ENCODE data around the gene THAP11. TPM values are rescaled to one million over a fixed set of nuclear protein-coding genes. Genes with fewer than 3 reads are reported as not detected.

THAP11 gene
- total RNA-seq, 2 donors from 2014 or later = 24.9 to 26.1 TPM

Other genes starting within 250 kb of the THAP11 start
- 1 to 10 TPM in 1 of 2 donors, under 1 TPM in 1; 0.67 to 1.8 TPM for gene CARMIL2, start 197.2 kb upstream of the THAP11 start, total RNA-seq
- gene ACD, start 182.1 kb upstream of the THAP11 start, total RNA-seq = 10 to 100 TPM; 13.3 to 16.0 TPM
- gene PARD6A, start 181.4 kb upstream of the THAP11 start, total RNA-seq = 1 to 10 TPM; 2.9 to 4.6 TPM
- gene ENKD1, start 175.6 kb upstream of the THAP11 start, total RNA-seq = 10 to 100 TPM; 12.2 to 12.6 TPM
- gene C16orf86, start 175.5 kb upstream of the THAP11 start, total RNA-seq = 1 to 10 TPM; 2.7 to 4.8 TPM
- gene GFOD2, start 123.0 kb upstream of the THAP11 start, total RNA-seq = 10 to 100 TPM; 14.2 to 14.5 TPM
- 10 to 100 TPM; 11.8 to 13.8 TPM for gene RANBP10, start 35.8 kb upstream of the THAP11 start, total RNA-seq
- gene TSNAXIP1, start 35.4 kb upstream of the THAP11 start, total RNA-seq = under 1 TPM; 0.37 to 0.52 TPM
- gene NUTF2, start 4.6 kb downstream of the THAP11 start, total RNA-seq = 10 to 100 TPM; 81.7 to 99.1 TPM
- 10 to 100 TPM; 38.7 to 40.3 TPM for gene CENPT, start 5.4 kb downstream of the THAP11 start, total RNA-seq
- 10 to 100 TPM; 37.4 to 43.1 TPM for gene EDC4, start 30.7 kb downstream of the THAP11 start, total RNA-seq
- not detected for gene NRN1L, start 42.6 kb downstream of the THAP11 start, total RNA-seq
- gene PSKH1, start 50.9 kb downstream of the THAP11 start, total RNA-seq = 10 to 100 TPM; 25.7 to 27.0 TPM
- gene CTRL, start 89.5 kb downstream of the THAP11 start, total RNA-seq = 1 to 10 TPM; 1.1 to 1.2 TPM
- gene PSMB10, start 94.5 kb downstream of the THAP11 start, total RNA-seq = 10 to 100 TPM; 30.4 to 31.8 TPM
- 10 to 100 TPM; 19.2 to 29.8 TPM for gene LCAT, start 101.8 kb downstream of the THAP11 start, total RNA-seq
- 10 to 100 TPM; 82.6 to 90.1 TPM for gene SLC12A4, start 126.3 kb downstream of the THAP11 start, total RNA-seq
- gene DPEP3, start 138.2 kb downstream of the THAP11 start, total RNA-seq = not detected
- 1 to 10 TPM; 1.1 to 3.0 TPM for gene DPEP2, start 157.2 kb downstream of the THAP11 start, total RNA-seq
- not detected for gene DPEP2NB, start 173.6 kb downstream of the THAP11 start, total RNA-seq
- gene DDX28, start 180.9 kb downstream of the THAP11 start, total RNA-seq = 1 to 10 TPM; 5.4 to 5.8 TPM
- 10 to 100 TPM in 1 of 2 donors, 1 to 10 TPM in 1; 6.6 to 11.6 TPM for gene DUS2, start 181.0 kb downstream of the THAP11 start, total RNA-seq
- gene NFATC3, start 243.1 kb downstream of the THAP11 start, total RNA-seq = 10 to 100 TPM; 28.0 to 30.8 TPM

Measured in posterior vena cava (tissue), 2 donors.